GM21529 (cell line): ENCODE results near the gene FLRT2.

Source experiments
- ATAC-seq: cut with Tn5 transposase; IDR thresholded peaks from one replicate; pipeline ENCODE4 v1.9.1; 2021; ENCODE audit not compliant: unreplicated experiment

The FLRT2 gene

GRCh38 chr14:85562630-85563029 lies 32.7 kb downstream of the FLRT2 start:
- ATAC-seq, result no peak

DNA sequence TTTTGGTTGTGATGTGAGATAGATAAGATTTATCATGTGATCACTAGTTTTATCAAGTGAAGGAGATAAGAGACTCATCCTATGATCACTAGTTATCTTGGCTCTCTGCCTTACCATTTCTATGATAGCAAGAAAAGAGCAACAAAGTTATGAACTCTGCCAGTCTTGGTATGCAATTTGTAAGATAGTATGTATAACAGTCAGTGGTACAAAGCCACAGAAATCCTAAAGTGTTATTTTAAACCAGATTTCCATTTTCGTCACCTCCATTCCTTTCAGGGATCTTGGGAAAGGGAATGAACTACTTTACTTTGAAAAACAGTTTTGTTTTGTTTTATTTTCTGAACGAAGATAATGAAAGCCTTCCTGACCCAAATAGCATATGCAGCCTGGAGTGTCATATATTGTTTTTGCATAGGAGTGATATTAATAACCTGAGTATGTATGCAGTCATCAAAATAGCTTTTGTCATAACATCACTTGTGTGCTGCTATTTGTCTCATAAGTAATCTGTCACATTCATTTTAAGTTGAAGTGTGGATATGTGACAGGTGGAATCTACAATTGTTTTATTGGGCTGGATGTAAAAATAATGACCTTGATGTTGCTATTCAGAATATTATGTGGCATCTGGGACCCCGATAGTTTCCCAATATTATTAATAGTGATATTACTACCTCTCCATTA lies 35.0 kb downstream of the FLRT2 start:
- ATAC-seq, result no peak

DNA sequence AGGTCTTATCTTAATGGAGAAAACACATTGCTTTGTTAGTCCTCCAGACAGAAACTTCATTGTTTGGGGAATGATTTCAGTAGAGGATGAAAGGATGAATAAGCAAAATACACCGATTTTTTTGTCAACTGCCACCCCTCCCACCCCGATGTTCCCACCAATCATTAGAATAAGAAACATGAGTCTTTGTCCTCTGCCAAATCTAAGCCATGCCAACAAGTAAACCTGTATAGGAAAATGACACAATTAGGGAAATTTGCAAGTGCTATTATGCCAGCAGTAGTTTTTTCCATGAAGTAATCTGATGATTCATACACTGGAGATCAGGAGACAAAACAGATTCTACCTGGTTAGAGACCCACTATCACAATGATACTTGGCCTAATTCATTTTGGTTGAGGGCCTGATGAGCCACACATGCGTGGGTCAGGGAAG lies 35.9 kb downstream of the FLRT2 start:
- ATAC-seq, result no peak

DNA sequence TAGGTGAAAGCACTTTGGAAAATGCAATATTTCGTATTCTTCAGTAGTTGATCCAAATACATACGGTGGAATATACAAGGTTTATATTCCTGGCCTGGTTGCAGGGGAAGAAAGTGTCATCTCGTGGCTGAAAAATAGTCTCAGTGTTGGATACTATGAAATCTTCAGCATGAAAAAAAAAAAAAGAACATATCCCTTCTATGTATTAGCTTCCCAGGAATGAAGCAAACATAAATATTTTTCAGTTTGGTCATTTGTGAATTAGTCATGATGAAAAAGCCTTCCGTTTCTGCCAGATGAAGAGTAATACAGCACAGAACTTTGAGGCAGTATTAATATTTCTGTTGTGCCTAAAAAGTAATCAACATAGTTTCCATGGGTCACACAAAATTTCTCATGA lies 36.7 kb downstream of the FLRT2 start:
- ATAC-seq, result no peak

DNA sequence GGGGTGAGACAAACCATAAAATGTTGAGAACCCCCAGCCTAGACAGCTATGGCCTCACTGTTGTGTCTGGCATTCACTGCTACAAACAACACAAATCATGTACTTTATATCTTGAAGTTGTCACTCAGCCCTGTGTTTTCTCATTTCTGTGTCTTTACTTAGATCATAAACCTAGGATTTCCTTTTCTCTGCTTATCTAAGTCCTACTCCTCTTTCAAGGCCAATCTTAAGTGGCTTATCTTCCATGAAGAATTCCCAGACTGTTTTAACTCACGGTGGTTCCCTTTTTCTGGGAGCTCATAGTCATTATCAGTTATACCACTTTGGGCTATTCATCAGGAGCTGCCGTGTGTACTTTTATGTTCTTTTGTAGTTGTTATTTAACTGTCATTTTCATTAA lies 42.1 kb downstream of the FLRT2 start:
- ATAC-seq, result no peak

DNA sequence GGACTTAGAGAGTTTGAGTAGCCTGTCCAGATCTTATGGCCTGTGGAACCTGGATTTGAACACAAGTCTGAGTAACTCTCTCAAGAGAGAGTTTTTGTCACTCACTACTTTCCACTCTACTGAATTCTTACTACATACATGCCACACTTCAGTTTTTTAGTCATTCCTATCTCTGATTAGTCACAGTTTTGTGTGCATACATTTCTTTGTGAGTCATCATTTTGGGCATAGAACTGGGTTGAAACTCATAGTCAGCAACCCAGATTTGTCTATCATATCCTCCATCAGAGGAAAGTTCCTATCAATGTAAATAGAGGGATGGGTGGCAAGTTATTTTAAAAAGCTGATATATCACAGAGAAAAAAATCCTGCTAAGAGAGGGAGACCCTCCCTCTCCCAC lies 42.9 kb downstream of the FLRT2 start:
- ATAC-seq, result no peak

GRCh38 chr14:85573406-85573805 lies 43.5 kb downstream of the FLRT2 start:
- ATAC-seq, result no peak

- ATAC-seq, result no peak
Observed at GRCh38 chr14:85574853-85575616, 45.1 kb downstream of the FLRT2 start.

DNA sequence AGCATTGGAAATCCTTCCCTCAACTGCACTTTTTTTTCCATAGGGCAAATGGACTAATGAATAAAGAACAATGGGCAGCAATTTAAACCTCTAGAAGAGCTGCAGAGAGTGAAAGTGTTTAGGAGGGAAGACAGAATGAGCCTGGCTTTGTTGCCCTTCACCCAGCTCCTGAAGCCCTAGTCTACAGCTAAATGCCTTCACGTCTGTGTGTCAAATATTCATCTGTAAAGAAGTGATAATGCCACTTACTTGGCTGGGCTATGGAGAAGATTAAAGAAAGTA lies 45.6 kb downstream of the FLRT2 start:
- no peak for ATAC-seq

DNA sequence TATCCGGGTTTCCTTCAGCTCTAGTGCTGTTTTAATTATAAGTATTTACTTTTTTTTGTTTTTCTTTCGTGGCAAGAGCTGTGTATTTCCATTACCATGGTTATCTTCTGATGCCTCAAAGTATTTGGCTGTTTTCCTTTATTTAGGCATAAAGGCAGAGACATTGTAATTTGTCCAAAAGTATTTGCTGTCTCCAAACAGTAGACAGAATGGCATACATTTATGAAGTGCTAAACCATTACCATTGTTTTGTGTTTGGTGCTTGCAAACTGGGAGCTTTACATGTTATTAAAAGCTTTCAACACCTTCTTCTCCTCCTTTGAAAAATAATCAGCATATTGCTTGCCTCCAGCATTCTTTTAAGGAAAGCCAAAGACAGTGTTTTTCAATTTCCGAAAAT lies 46.3 kb downstream of the FLRT2 start:
- no peak for ATAC-seq

DNA sequence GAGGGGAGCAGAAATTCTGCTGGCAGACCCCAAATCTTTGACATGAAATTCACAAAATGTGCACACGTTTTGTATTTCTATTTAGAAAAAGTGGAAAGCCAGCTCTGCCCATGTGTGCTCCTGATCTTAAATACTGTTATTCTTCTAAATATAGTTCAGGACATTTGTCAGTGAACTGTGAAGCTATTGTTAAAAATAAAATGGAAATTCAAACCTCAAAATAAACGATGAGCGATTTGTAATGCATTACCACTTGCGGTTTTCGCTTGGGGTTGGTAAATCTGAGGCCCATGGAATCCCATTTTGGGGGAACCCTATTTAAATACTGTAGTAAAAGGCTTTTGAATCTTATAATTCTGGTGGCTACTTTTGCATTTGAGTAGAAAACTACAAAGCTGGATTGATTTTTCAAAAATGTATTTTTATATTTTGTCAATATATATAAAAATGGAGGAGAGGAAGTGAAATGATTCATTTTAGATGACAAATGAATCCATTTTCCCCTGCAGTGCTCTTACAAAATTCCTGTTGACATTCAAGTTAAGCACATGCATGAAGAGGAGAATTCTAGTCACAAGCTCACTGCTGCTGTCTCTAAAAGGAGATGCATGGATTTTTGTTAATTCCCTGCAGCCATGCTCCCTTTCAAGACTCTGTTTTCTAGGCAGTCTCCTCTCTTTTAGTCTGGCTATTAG lies 47.1 kb downstream of the FLRT2 start:
- ATAC-seq, result no peak

DNA sequence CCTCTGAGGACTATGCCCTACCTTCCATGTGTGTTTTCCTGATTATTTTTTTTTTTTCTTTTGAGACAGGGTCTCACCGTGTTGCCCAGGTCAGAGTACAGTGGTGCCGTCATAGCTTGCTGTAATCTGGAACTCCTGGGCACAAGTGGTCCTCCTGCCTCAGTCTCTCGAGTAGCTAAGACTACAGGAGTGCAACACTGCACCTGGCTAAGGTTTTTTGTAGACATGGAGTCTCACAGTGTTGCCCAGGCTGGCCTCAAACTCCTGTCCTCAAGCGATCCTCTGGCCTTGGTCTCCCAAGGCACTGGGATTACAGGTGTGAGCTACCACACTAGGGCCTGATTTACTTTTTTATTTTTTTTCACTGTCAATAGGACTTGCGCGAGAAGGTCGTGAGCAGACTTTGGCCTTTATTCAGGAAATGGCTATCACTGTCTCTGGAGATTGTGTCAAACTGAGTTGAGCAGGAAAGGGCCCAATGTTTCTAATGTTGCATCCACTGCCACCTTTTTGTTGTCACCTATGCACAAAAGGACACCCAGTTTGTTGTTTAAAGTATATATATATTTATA lies 47.7 kb downstream of the FLRT2 start:
- no peak for ATAC-seq

- no peak for ATAC-seq
Observed at GRCh38 chr14:85578357-85578756, 48.4 kb downstream of the FLRT2 start.

- no peak for ATAC-seq
Observed at GRCh38 chr14:85578930-85579329, 49.0 kb downstream of the FLRT2 start.

GRCh38 chr14:85579942-85580341 lies 50.0 kb downstream of the FLRT2 start:
- ATAC-seq, result no peak

DNA sequence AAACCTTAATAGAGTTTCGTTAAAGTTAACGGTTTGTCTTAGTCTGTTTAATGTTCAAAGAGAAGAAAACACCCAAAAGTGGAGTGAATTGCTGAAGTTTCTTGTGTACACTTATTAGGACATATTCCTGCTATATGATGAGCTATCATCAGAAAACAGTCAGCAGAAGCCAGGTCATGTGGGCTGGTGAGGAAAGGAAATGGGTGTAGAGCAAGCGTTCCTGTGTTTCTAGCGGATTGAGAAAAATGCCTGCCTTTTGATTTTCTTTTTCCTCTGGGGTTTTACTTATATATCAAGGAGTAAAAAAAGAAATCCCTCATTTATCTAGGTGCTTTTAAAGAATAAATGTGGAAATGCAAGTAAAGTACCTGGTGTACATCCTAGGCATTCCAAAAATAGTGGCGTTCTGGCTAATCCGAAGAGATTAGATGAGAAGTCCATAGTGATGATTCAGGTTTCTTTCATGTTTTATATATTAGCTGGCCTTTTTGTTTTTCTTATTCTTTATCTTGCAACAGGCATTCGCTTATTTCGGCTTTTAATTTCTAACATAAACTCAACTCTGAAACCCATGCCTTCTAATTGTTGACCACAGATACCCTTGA lies 50.7 kb downstream of the FLRT2 start:
- ATAC-seq, result no peak

DNA sequence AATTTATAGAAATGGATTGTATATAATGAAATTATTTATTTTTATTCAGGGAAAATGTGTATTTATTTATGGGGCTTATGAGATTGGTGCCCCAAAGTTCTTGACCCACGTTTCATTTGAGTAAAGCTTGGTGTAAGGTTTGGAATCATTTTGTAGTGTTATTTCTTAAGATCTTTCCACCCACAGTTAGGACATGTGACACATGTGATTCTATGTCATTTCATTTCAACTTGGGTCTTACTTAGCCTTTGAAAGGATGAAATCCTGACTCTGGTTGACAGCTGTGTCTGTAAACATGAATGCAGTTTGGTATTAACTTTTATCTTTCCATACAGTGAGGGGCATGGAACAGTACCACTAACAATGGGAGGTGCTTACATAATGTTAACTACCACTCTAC lies 51.7 kb downstream of the FLRT2 start:
- no peak for ATAC-seq

DNA sequence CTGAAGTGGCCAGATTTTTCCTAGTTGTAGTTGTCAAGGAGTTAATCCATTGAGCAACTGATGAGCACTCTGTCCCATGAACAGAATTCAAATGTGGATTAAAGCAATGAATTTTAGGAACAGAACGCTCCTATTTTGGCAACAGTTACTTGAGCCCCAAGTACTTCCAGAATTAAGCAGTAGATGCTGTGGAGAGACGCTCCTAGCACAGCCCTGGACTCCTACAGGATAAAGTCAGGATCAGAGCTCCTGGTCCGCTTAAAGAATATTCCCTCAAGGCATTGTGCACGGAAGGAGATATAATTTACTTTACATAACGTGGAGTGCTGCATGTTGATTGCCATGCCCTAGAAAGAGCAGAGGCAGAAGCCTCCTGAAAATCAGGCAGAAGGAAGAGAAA lies 53.4 kb downstream of the FLRT2 start:
- no peak for ATAC-seq

DNA sequence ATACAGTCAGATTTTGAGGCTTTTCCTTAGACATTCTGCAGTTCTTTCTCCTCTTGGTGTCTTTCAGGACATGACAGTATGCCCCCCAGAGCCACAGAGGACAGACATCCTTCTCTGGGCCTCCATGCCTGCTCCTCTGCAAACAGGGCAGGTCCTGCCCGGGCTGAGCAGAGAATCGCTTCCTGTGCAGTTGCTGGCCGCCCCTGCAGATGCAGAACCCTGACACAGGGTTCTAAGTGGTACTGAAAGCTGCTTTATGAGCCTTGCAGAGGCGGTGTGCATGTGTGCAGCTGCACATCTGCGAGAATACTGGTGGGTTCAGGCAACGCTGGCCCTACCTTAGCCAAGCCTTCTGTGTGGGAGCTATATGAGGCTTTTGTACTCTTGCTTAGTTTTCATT lies 54.5 kb downstream of the FLRT2 start:
- no peak for ATAC-seq

GRCh38 chr14:85587151-85587711 lies 57.3 kb downstream of the FLRT2 start:
- no peak for ATAC-seq

- ATAC-seq, result no peak
Observed at GRCh38 chr14:85590784-85591183, 60.8 kb downstream of the FLRT2 start.
